Cortex of kidney (tissue), 1 donor: ENCODE data around the gene UNC119.

ENCODE experiments used
- DNase-seq: peaks from one replicate; lab custom pipeline; 2025; lab: John Stamatoyannopoulos, UW

Gene UNC119

DNA sequence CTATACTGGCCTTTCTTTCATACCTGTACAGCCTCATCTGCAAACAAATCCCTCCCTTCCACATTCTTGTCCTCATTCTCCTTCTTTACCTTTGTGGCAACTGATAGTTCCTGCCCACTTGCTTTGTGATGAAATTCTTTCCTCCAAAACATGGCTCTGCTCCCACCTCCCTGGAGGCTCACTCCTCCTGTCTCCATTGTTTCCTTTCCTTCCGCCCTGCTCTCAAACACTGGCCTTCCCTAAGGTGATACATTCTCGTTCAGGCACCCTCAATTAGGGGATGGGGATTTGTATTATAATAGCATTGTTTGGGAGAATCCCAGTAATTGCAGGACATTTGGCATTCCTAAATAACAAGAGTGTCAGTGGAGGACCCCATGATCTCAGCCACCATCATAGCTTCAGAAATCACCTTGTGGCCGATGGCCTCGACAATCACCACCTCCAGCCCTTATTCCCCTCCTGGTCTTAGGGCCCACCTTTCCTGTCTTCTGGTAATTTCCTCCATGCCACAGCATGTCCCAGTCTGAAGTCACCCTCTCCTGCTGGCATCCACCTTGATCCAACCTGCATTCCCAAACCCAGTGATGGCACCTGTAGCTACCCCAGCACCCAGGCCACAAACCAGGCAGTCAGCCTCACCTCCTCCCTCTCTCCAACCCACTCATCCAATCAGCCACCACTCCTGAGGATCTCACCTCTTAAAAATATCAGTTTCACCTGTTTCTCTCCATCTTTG lies 7.9 kb downstream of the UNC119 start:
- DNase-seq, result no peak

DNA sequence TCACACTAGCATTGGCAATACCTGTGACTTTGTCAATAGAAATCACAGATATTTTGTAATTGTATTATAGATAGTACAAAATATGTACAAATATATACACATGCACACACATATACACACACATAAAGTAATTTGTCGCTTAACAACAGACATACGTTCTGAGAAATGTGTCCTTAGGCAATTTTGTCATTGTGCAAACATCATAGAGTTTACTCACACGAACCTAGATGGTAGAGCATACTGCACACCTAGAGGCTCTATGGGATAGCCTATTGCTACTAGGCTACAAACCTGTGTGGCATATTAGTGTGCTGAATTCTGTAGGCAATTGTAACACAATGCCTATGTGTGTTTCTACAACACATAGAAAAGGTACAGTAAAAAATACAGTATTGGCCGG lies 11.0 kb downstream of the UNC119 start:
- no peak for DNase-seq

DNA sequence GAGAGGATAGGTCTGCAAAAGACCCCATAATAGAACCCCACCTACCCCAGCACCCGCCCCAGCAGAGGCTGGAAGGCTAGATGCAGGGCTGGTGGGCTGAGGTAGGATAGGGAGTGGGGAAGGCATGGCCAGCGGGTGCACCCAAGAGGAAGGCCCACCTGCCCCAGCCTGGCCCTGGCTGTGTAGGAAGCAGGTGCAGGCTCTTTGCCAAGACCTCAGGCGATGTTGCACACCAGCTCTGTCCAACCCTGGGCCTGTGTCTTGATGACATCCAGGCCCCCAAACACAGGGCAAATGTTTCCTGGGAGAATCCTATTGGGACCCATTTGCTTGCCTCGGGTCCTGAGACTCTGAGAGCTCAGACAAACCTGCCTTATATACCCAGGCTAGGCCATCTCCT lies 12.2 kb downstream of the UNC119 start:
- DNase-seq, result no peak

- DNase-seq, result no peak
Measured at GRCh38 chr17:28538296-28538895, 14.0 kb downstream of the UNC119 start.

- DNase-seq, result no peak
Measured at GRCh38 chr17:28537219-28537610, 15.2 kb downstream of the UNC119 start.

DNA sequence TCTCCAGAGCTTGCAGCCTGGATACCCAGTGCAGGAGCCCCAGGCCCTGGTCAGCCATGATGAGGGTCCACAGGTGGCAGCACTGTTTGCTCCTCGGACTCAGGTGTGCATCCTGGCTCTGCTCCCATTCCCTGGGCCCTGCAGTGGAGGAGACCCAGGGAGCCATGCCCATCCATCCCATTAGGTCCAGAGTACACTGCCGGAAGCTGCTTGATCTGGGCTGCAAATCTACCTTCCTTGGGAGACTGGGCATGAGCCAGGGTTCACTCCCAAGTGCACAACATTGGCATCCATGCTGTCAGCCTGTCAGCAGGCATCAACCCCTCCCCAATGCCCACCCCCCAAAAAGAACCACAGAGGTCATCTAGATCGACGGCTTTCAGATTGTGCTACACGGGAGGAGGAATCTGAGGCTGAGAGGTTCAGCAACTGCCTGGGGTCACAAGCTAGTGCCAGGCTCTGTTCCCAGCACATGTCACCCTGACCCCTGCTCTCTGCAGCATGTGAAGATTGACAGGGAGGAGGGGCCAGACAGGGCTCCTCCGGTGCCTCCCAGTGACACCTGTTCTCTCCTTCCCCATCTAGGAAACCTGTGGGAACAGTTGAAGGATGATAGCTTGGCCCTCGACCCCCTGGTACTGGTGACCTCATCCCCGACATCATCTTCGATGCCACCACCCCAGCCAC lies 15.7 kb downstream of the UNC119 start:
- no peak for DNase-seq

- no peak for DNase-seq
Measured at GRCh38 chr17:28534740-28535375, 17.6 kb downstream of the UNC119 start.

- no peak for DNase-seq
Measured at GRCh38 chr17:28533091-28533807, 19.2 kb downstream of the UNC119 start.

GRCh38 chr17:28532050-28532960 lies 20.1 kb downstream of the UNC119 start:
- DNase-seq, result no peak

DNA sequence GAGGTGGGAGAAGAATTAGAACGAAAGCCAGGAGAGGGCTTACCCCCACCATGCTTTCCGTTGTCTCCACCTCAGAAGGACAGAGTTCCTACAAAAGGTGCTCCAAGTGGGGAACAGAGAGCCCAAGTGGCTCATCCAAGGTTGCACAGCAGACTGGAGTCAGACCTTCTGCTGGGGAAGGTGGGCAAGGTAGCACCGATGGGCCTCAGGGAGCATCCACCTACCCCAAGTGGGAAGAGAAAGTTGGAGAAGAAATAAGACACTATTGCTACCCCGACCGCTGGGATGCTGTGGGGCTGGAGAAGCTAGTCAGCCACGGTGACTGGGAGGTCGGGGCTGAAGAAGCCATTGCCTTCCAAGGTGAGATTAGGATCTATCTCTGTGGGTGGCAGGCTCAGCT lies 21.5 kb downstream of the UNC119 start:
- no peak for DNase-seq

GRCh38 chr17:28530250-28530649 lies 22.2 kb downstream of the UNC119 start:
- no peak for DNase-seq

- no peak for DNase-seq
Measured at GRCh38 chr17:28529013-28529400, 23.4 kb downstream of the UNC119 start.

GRCh38 chr17:28528327-28529012 lies 24.0 kb downstream of the UNC119 start:
- no peak for DNase-seq

DNA sequence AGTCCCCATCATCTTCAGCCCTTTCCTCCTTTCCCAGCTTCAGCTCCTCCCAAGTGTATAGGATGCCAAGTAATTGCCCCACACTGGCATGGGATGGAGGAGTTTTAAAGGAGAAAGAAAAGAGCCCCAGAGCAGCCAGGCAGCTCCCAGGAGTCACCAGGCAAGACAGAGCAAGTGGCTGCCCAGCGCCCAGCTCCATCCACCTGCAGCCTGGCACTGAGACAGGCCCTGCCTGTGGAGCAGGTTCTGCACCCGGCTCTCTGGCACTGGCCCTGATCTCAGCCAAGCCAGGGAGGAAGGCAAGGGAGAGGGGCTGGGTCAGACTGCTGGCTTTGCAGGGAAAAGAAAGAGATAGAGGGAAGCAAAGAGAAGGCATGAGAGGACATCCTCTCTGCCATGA lies 24.6 kb downstream of the UNC119 start:
- no peak for DNase-seq

GRCh38 chr17:28527181-28527681 lies 25.2 kb downstream of the UNC119 start:
- DNase-seq, result no peak

DNA sequence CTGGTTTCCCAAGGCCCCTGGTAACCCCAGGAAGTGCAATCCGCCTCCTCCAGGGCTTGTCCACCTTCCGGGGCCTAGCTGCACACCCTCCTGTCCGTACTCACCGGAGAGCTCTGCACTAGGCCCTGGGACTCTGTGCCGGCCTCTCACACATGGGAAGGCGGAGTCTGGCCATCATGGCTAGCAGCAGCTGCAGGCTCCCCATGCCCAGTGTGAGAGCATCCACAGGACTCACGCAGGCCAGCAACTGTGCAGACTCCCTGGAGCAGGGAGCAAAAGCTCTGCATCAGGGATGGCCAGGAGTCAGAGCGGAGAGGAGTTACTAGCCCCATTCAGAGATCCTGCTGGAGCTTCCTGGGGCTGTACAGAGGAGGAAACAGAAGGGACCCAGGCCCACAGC lies 26.0 kb downstream of the UNC119 start:
- DNase-seq, result no peak

- DNase-seq, result no peak
Measured at GRCh38 chr17:28524476-28525424, 27.7 kb downstream of the UNC119 start.

GRCh38 chr17:28523876-28524275 lies 28.5 kb downstream of the UNC119 start:
- DNase-seq, result no peak

DNA sequence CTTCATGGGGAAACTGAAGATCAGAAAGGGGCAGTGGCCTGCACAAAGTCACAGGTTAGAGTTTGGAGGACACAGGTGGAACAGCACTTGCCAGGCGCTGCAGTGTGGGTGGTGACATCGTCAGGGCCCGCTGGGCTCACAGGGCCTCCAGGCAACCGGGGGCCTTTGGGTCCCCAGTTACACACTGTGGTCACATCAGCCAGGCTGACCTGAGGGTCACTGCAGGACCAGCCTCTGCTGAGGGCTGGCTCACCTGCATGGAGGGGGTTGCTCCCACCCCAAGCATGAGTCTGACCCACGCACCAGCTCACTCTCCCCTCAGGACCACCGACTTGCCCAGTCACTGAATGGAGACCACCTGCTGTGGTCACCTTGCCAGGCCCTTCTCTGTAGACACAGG lies 29.2 kb downstream of the UNC119 start:
- no peak for DNase-seq
